ENCODE measurements around the gene FHIT.

The FHIT gene

GRCh38 chr3:60746695-60747416, 504.4 kb downstream of the FHIT start:
- H3K36me3 ChIP-seq (replicated peaks) = no peaks in the 10 kb centered on the region
- H3K27me3 ChIP-seq (replicated peaks) = no peaks in the 10 kb centered on the region
- no peak for DNase-seq
- no peak overlapping the region for H3K27ac ChIP-seq
- in situ Hi-C loops (cut with HindIII; ENCODE audit: low pct_ligation_motif_present, low sequenced_read_pairs) = no loop called here
- H3K4me3 ChIP-seq (ENCODE audit: low read depth, low read length) = no peak overlapping the region
- no peak for TF ChIP-seq CTCF (IDR thresholded peaks at IDR 0.05; ENCODE audit: low read depth, low read length, missing control alignments)

- Histone ChIP-seq H3K27me3 (replicated peaks) (no peaks in the 10 kb centered on the region), H3K27ac (no peak overlapping the region), H3K4me3 (ENCODE audit: low read depth, low read length) (no peak overlapping the region), H3K36me3 (replicated peaks) (no peaks in the 10 kb centered on the region)
- DNase-seq = no peak
- in situ Hi-C loops (cut with HindIII; ENCODE audit: low pct_ligation_motif_present, low sequenced_read_pairs) = no loop called here
- no peak for TF ChIP-seq CTCF (IDR thresholded peaks at IDR 0.05; ENCODE audit: low read depth, low read length, missing control alignments)
Measured at GRCh38 chr3:60746043-60746638, 505.1 kb downstream of the FHIT start.

GRCh38 chr3:60743631-60744164, 507.6 kb downstream of the FHIT start:
- in situ Hi-C loops (cut with HindIII; ENCODE audit: low pct_ligation_motif_present, low sequenced_read_pairs) = no loop called here
- no peaks in the 10 kb centered on the region for H3K36me3 ChIP-seq (replicated peaks)

GRCh38 chr3:60742606-60743145, 508.6 kb downstream of the FHIT start:
- in situ Hi-C loops (cut with HindIII; ENCODE audit: low pct_ligation_motif_present, low sequenced_read_pairs) = no loop called here
- H3K27ac ChIP-seq = peak overlapping the region; percentile 38

More at GRCh38 chr3:60743631-60744164, 507.6 kb downstream of the FHIT start:
- peak; percentile 26 for TF ChIP-seq CTCF (IDR thresholded peaks at IDR 0.05; ENCODE audit: low read depth, low read length, missing control alignments)
- Histone ChIP-seq H3K27me3 (replicated peaks) (no peaks in the 10 kb centered on the region), H3K27ac (no peak overlapping the region), H3K4me3 (ENCODE audit: low read depth, low read length) (no peak overlapping the region)
- DNase-seq = no peak

More at GRCh38 chr3:60742606-60743145, 508.6 kb downstream of the FHIT start:
- Histone ChIP-seq H3K36me3 (replicated peaks) (no peaks in the 10 kb centered on the region), H3K27me3 (replicated peaks) (no peaks in the 10 kb centered on the region), H3K4me3 (ENCODE audit: low read depth, low read length) (no peak overlapping the region)
- TF ChIP-seq CTCF (IDR thresholded peaks at IDR 0.05; ENCODE audit: low read depth, low read length, missing control alignments) = peak; percentile 86
- peak; percentile 63 for DNase-seq
